ENCODE data around the gene SLC36A2.
"Not testable (repeated sequence)": the region's sequence is repeated elsewhere in the genome, so short reads cannot be mapped to it uniquely, and the experiment has no call there.

Gene SLC36A2

GRCh38 chr5:151347369-151347768, at the start of gene SLC36A2:
TSS of gene SLC36A2 (minus strand) at chr5:151347559. CDS start at chr5:151347460, 99 bp downstream.
- no peak for DNase-seq

- no peak for DNase-seq
Measured at GRCh38 chr5:151388960-151389359, 41.6 kb upstream of the SLC36A2 start.

- no peak for DNase-seq
Measured at GRCh38 chr5:151384106-151384505, 36.7 kb upstream of the SLC36A2 start.

- no peak for DNase-seq
Measured at GRCh38 chr5:151383011-151383410, 35.7 kb upstream of the SLC36A2 start.

GRCh38 chr5:151382576-151382975, 35.2 kb upstream of the SLC36A2 start:
- no peak for DNase-seq

GRCh38 chr5:151381899-151382298, 34.5 kb upstream of the SLC36A2 start:
- DNase-seq = no peak

- DNase-seq = no peak
Measured at GRCh38 chr5:151378616-151379015, 31.3 kb upstream of the SLC36A2 start.

- DNase-seq = no peak
Measured at GRCh38 chr5:151374539-151374938, 27.2 kb upstream of the SLC36A2 start.

GRCh38 chr5:151367038-151367437, 19.7 kb upstream of the SLC36A2 start:
- not testable (repeated sequence) for DNase-seq

- no peak for DNase-seq
Measured at GRCh38 chr5:151363673-151364072, 16.3 kb upstream of the SLC36A2 start.

GRCh38 chr5:151362970-151363369, 15.6 kb upstream of the SLC36A2 start:
- DNase-seq = no peak

GRCh38 chr5:151359391-151359790, 12.0 kb upstream of the SLC36A2 start:
- DNase-seq = no peak

GRCh38 chr5:151357792-151358191, 10.4 kb upstream of the SLC36A2 start:
- no peak for DNase-seq

- no peak for DNase-seq
Measured at GRCh38 chr5:151357097-151357496, 9.7 kb upstream of the SLC36A2 start.

GRCh38 chr5:151351671-151352070, 4.3 kb upstream of the SLC36A2 start:
- DNase-seq = no peak

GRCh38 chr5:151348789-151349188, 1.4 kb upstream of the SLC36A2 start:
- DNase-seq = no peak

GRCh38 chr5:151345808-151346478, 1.4 kb downstream of the SLC36A2 start:
- DNase-seq = no peak

- DNase-seq = no peak
Measured at GRCh38 chr5:151345187-151345807, 2.1 kb downstream of the SLC36A2 start.

- DNase-seq = no peak
Measured at GRCh38 chr5:151344088-151344487, 3.3 kb downstream of the SLC36A2 start.

GRCh38 chr5:151340004-151340403, 7.4 kb downstream of the SLC36A2 start:
- DNase-seq = no peak

GRCh38 chr5:151338734-151339133, 8.6 kb downstream of the SLC36A2 start:
- DNase-seq = no peak

GRCh38 chr5:151332857-151333256, 14.5 kb downstream of the SLC36A2 start:
- no peak for DNase-seq

- no peak for DNase-seq
Measured at GRCh38 chr5:151328734-151329133, 18.6 kb downstream of the SLC36A2 start.

- no peak for DNase-seq
Measured at GRCh38 chr5:151327585-151327984, 19.8 kb downstream of the SLC36A2 start.

- no peak for DNase-seq
Measured at GRCh38 chr5:151326266-151326665, 21.1 kb downstream of the SLC36A2 start.

All from NCI-H774 (cell line).